H1 (cell line): ENCODE results near the gene CBL. TPM values are rescaled to one million over a fixed set of nuclear protein-coding genes. Genes with fewer than 3 reads are reported as not detected.
A peak's percentile ranks its signal among the peaks of the same experiment; 100 is the strongest.

ENCODE experiments used
- CTCF ChIA-PET: fragments of 300-600 bp; sonication (Branson Sonifier 250); formaldehyde crosslinking; loops from one replicate; lab custom pipeline; 2021; ENCODE audit not compliant: partially characterized antibody; lab: Charles Lee
- POLR2A ChIA-PET: fragments of 300-600 bp; sonication (Branson Sonifier 250); formaldehyde crosslinking; loops from one replicate; lab custom pipeline; 2021; ENCODE audit warnings: inconsistent platforms; ENCODE audit not compliant: partially characterized antibody; lab: Charles Lee
- DNase-seq, 2 experiments: peaks; one replicate each; pipeline versions ENCODE4 v3.0.0 to v3.0.0-alpha.2; 2010 to 2022; ENCODE audit warnings: low spot score in 2 of 2, low read depth in 1 of 2, mixed read lengths in 1 of 2
- FAIRE-seq: peaks from 2 replicates; lab custom pipeline; 2011; peaks lifted over from hg19 to GRCh38; lab: Jason Lieb, UNC
- H2AFZ ChIP-seq: 2 replicates; pipeline ENCODE4 v1.8.1; 2012; ENCODE audit warnings: low read length, inconsistent platforms
- H2AK5ac ChIP-seq: 2 replicates; pipeline ENCODE4 v1.6.1; 2013; ENCODE audit warnings: low read depth, low read length
- H2BK120ac ChIP-seq: replicated peaks from 2 replicates; pipeline ENCODE3; 2013; ENCODE audit warnings: low read depth, low read length, inconsistent platforms
- H2BK12ac ChIP-seq: 2 replicates; pipeline ENCODE4 v1.6.1; 2013; ENCODE audit warnings: low read depth, low read length
- H2BK15ac ChIP-seq: 2 replicates; pipeline ENCODE4 v1.6.1; 2013; ENCODE audit warnings: low read length
- H2BK20ac ChIP-seq: 2 replicates; pipeline ENCODE4 v1.6.1; 2013; ENCODE audit warnings: low read length
- H2BK5ac ChIP-seq: 2 replicates; pipeline ENCODE4 v1.6.1; 2013; ENCODE audit warnings: low read depth, low read length
- H3K14ac ChIP-seq: 2 replicates; pipeline ENCODE4 v1.6.1; 2013; ENCODE audit warnings: inconsistent platforms; ENCODE audit not compliant: insufficient read length
- H3K18ac ChIP-seq: 2 replicates; pipeline ENCODE4 v1.6.1; 2013; ENCODE audit warnings: low read length; ENCODE audit errors: extremely low read depth
- H3K23ac ChIP-seq: 2 replicates; pipeline ENCODE4 v1.6.1; 2013; ENCODE audit warnings: inconsistent platforms; ENCODE audit not compliant: insufficient read length
- H3K23me2 ChIP-seq: 2 replicates; pipeline ENCODE4 v1.6.1; 2013; ENCODE audit warnings: low read depth, low read length
- H3K27ac ChIP-seq: 2 replicates; pipeline ENCODE4 v1.6.1; 2011; ENCODE audit warnings: low read depth, low read length, inconsistent platforms
- H3K27me3 ChIP-seq, 4 experiments: replicated peaks in 1 of 4; 1 replicate in 1 of 4; 2 replicates in 3 of 4; pipeline versions ENCODE4 v1.6.1 to v1.8.1; 2011 to 2013; ENCODE audit warnings: low read length in 3 of 4, mild to moderate bottlenecking in 3 of 4, inconsistent platforms in 2 of 4, mixed read lengths in 2 of 4, moderate library complexity in 1 of 4; ENCODE audit not compliant: control insufficient read depth in 3 of 4, insufficient read depth in 3 of 4; ENCODE audit errors: extremely low read depth in 1 of 4
- H3K36me3 ChIP-seq, 4 experiments: 2 replicates each; pipeline versions ENCODE4 v1.6.1 to v1.8.1; 2011 to 2013; ENCODE audit warnings: mild to moderate bottlenecking in 4 of 4, low read length in 3 of 4, moderate library complexity in 2 of 4, control low read depth in 1 of 4, inconsistent platforms in 1 of 4; ENCODE audit not compliant: insufficient read depth in 4 of 4, control insufficient read depth in 2 of 4
- H3K4ac ChIP-seq: replicated peaks from 2 replicates; pipeline ENCODE3; 2013; ENCODE audit warnings: low read length, low read depth, mixed read lengths, inconsistent platforms; ENCODE audit not compliant: insufficient read length
- H3K4me1 ChIP-seq, 4 experiments: replicated peaks in 1 of 4; 1 replicate in 1 of 4; 2 replicates in 3 of 4; pipeline versions ENCODE4 v1.6.1 to v1.8.1; 2011 to 2013; ENCODE audit warnings: low read length in 3 of 4, inconsistent platforms in 2 of 4, mixed read lengths in 1 of 4; ENCODE audit not compliant: insufficient read depth in 4 of 4, control insufficient read depth in 3 of 4
- H3K4me2 ChIP-seq, 2 experiments: 2 replicates each; pipeline versions ENCODE4 v1.6.1 to v1.8.1; 2011 to 2013; ENCODE audit warnings: low read depth in 2 of 2, low read length in 2 of 2, control low read depth in 1 of 2, inconsistent platforms in 1 of 2, mild to moderate bottlenecking in 1 of 2; ENCODE audit not compliant: insufficient read depth in 1 of 2
- H3K4me3 ChIP-seq, 4 experiments: fragments of 200-600, 300-600 bp in 1 of 4; sonication (generic), shearing (Covaris generic), sonication (Bioruptor Twin) in 1 of 4; 2 replicates each; pipeline versions ENCODE4 v1.5.1 to v1.8.1; 2011 to 2016; ENCODE audit warnings: low read length in 4 of 4, low read depth in 3 of 4, control low read depth in 2 of 4, inconsistent platforms in 2 of 4, mild to moderate bottlenecking in 2 of 4, mixed read lengths in 1 of 4, moderate library complexity in 1 of 4; ENCODE audit not compliant: insufficient read depth in 2 of 4; ENCODE audit errors: extremely low read depth in 1 of 4
- H3K56ac ChIP-seq: replicated peaks from 2 replicates; pipeline ENCODE3; 2013; ENCODE audit warnings: low read depth, mild to moderate bottlenecking, mixed read lengths, low read length, inconsistent platforms; ENCODE audit not compliant: insufficient read length
- H3K79me1 ChIP-seq: 2 replicates; pipeline ENCODE4 v1.6.1; 2013; ENCODE audit warnings: low read depth, low read length, control low read depth
- H3K79me2 ChIP-seq, 2 experiments: 2 replicates each; pipeline versions ENCODE4 v1.6.1 to v1.8.1; 2012 to 2013; ENCODE audit warnings: low read length in 2 of 2, mild to moderate bottlenecking in 2 of 2, inconsistent platforms in 1 of 2; ENCODE audit not compliant: insufficient read depth in 2 of 2, control insufficient read depth in 1 of 2
- H3K9ac ChIP-seq, 4 experiments: replicated peaks in 1 of 4; 1 replicate in 1 of 4; 2 replicates in 3 of 4; pipeline versions ENCODE4 v1.6.1 to v1.8.1; 2011 to 2013; ENCODE audit warnings: low read depth in 3 of 4, low read length in 3 of 4, control low read depth in 2 of 4, mild to moderate bottlenecking in 2 of 4, moderate library complexity in 2 of 4, inconsistent platforms in 1 of 4; ENCODE audit errors: extremely low read depth in 1 of 4
- H3K9me3 ChIP-seq, 2 experiments: 2 replicates each; pipeline versions ENCODE4 v1.6.1 to v1.8.1; 2012 to 2013; ENCODE audit warnings: mild to moderate bottlenecking in 2 of 2, moderate library complexity in 2 of 2, control low read depth in 1 of 2, inconsistent platforms in 1 of 2, low read depth in 1 of 2, low read length in 1 of 2, mixed read lengths in 1 of 2; ENCODE audit not compliant: insufficient read depth in 2 of 2
- H4K20me1 ChIP-seq, 2 experiments: replicated peaks in 1 of 2; 2 replicates each; pipeline versions ENCODE3 to v1.8.1; 2011 to 2013; ENCODE audit warnings: inconsistent platforms in 2 of 2, low read length in 2 of 2, mild to moderate bottlenecking in 1 of 2; ENCODE audit not compliant: insufficient read depth in 2 of 2, control insufficient read depth in 1 of 2
- H4K5ac ChIP-seq: 2 replicates; pipeline ENCODE4 v1.6.1; 2013; ENCODE audit warnings: low read length, low read depth, mixed read lengths, inconsistent platforms; ENCODE audit not compliant: insufficient read length
- H4K8ac ChIP-seq: 2 replicates; pipeline ENCODE4 v1.8.0; 2013; ENCODE audit warnings: mild to moderate bottlenecking, moderate library complexity, low read length, inconsistent platforms; ENCODE audit not compliant: insufficient read depth; ENCODE audit errors: extremely low read depth
- H4K91ac ChIP-seq: replicated peaks from 2 replicates; pipeline ENCODE3; 2013; ENCODE audit warnings: low read length, mixed read lengths, inconsistent platforms; ENCODE audit not compliant: insufficient read length
- CEBPB ChIP-seq: IDR thresholded peaks from 2 replicates; pipeline ENCODE4 v1.6.1; 2012; ENCODE audit warnings: low read depth, low read length
- EP300 ChIP-seq, 2 experiments: IDR thresholded peaks; 1 replicate in 1 of 2; 2 replicates in 1 of 2; pipeline ENCODE4 v1.6.1; 2011 to 2012; ENCODE audit warnings: low read depth in 2 of 2, low read length in 2 of 2, mild to moderate bottlenecking in 2 of 2, borderline replicate concordance in 1 of 2, inconsistent platforms in 1 of 2, moderate library complexity in 1 of 2
- RAD21 ChIP-seq, 2 experiments: IDR thresholded peaks in 1 of 2; conservative IDR thresholded peaks in 1 of 2; 2 replicates each; pipeline ENCODE4 v1.6.1; 2011; ENCODE audit warnings: low read depth in 2 of 2, low read length in 2 of 2, improper control_type of control experiment in 1 of 2, inconsistent platforms in 1 of 2, mild to moderate bottlenecking in 1 of 2, moderate library complexity in 1 of 2
- SIRT6 ChIP-seq: IDR thresholded peaks from one replicate; pipeline ENCODE4 v1.7.1; 2012; ENCODE audit warnings: low read length, inconsistent platforms
- TAF7 ChIP-seq: optimal IDR thresholded peaks from 2 replicates; pipeline ENCODE3; 2011; ENCODE audit warnings: low read depth, mild to moderate bottlenecking, inconsistent platforms, low read length, moderate library complexity, borderline replicate concordance
- TCF12 ChIP-seq: IDR thresholded peaks from 2 replicates; pipeline ENCODE4 v1.6.1; 2011; ENCODE audit warnings: low read depth, mild to moderate bottlenecking, low read length
- WGBS, 2 experiments: shearing (Covaris generic) in 1 of 2; methylation state at CpG; one replicate each; pipeline versions ENCODE4 v1.1.6 to v1.1.7; 2013 to 2015; ENCODE audit warnings: low lambda C conversion rate in 2 of 2, mixed read lengths in 2 of 2, inconsistent platforms in 1 of 2, low coverage in 1 of 2, missing lambda C conversion rate in 1 of 2; ENCODE audit not compliant: insufficient replicate concordance in 2 of 2, insufficient coverage in 1 of 2, insufficient read length in 1 of 2; ENCODE audit errors: extremely low coverage in 1 of 2, missing lambda C conversion rate in 1 of 2; 5-methylcytosine and 5-hydroxymethylcytosine counted together
- long read RNA-seq, 2 experiments: library from RNA in 1 of 2; library from capped mRNA in 1 of 2; stranded (forward); transcript quantifications; one replicate each; pipeline ENCODE4 v2.0.0, GENCODE V29; 2021; ENCODE audit warnings: inconsistent platforms in 1 of 2
- polyA minus RNA-seq, 3 experiments: library from RNA; depleted of rRNA, polyadenylated mRNA; stranded (reverse); fragments of >200 nt; gene quantifications; 1 replicate in 2 of 3; 2 replicates in 1 of 3; pipeline ENCODE4 v1.2.3, GENCODE V29; 2011
- polyA plus RNA-seq, 7 experiments: library from polyadenylated mRNA; depleted of rRNA in 3 of 7; stranded (reverse) in 5 of 7; unstranded in 2 of 7; fragments of >200 nt in 5 of 7; fragments of 200-250 nt in 2 of 7; gene quantifications; 1 replicate in 5 of 7; 2 replicates in 1 of 7; 4 replicates in 1 of 7; pipeline versions ENCODE4 v1.2.1 to v1.2.3, GENCODE V29; 2011 to 2013; ENCODE audit warnings: missing spikeins in 2 of 7, mixed read lengths in 2 of 7
- total RNA-seq: library from RNA; stranded (reverse); fragmentation: NEBNext Ultra II Directional; extraction: Animal tissue kit (Norgen Biotek cat#: 25700); gene quantifications from 2 replicates; pipeline ENCODE4 v1.2.1, GENCODE V29; 2021

Gene CBL
- total RNA-seq: 57.6 and 57.8 TPM in 2 replicates
- polyA plus RNA-seq (2011; rRNA removed): 22.3 and 23.1 TPM in 2 replicates
- 20.2 TPM for polyA plus RNA-seq (2011; cell fraction: cytosol; rRNA removed)
- polyA plus RNA-seq (2011; cell fraction: nucleus; rRNA removed): 20.2 TPM
- polyA plus RNA-seq (2012, experiment 1 of 2): 16.4 to 25.4 TPM (median 21.1 TPM) in 4 replicates
- polyA plus RNA-seq (2012, experiment 2 of 2): 2.4 TPM
- polyA plus RNA-seq (2013, experiment 1 of 2): 17.2 TPM
- polyA plus RNA-seq (2013, experiment 2 of 2): 16.4 TPM
- polyA minus RNA-seq (2011; rRNA and poly(A)+ RNA removed): 39.5 and 40.1 TPM in 2 replicates
- 23.2 TPM for polyA minus RNA-seq (2011; cell fraction: cytosol; rRNA and poly(A)+ RNA removed)
- polyA minus RNA-seq (2011; cell fraction: nucleus; rRNA and poly(A)+ RNA removed): 26.6 TPM
- long read RNA-seq, experiment 1, partial matches to known transcripts: 1 of 30 reads
- long read RNA-seq, experiment 1, other reads (novel, unspliced or antisense): 29 of 30 reads
- long read RNA-seq, experiment 2, partial matches to known transcripts: 0 of 1 reads
- long read RNA-seq, experiment 2, other reads (novel, unspliced or antisense): 1 of 1 reads

- H2AFZ ChIP-seq: peak within 1 kb of the TSS; percentile 86
- H3K14ac ChIP-seq: peak within 1 kb of the TSS; percentile 99
- H3K4me1 ChIP-seq: peaks cover 4 to 10% (median 6%) of the 10 kb centered on the region in 4 experiments; a peak in 6 of 7 replicates
- no peak within 1 kb of the TSS for H3K23ac ChIP-seq
- H3K27ac ChIP-seq: peak within 1 kb of the TSS; percentile 89; the same call in 1 of the 2 replicates
- FAIRE-seq: no peak
- H4K20me1 ChIP-seq: peaks cover 5 to 9% of the 10 kb centered on the region in 2 experiments
- peak within 1 kb of the TSS; percentile 75 to 96 for H3K4me2 ChIP-seq
- H2BK5ac ChIP-seq: peak within 1 kb of the TSS; percentile 95
- H3K23me2 ChIP-seq: peaks cover 9% of the 10 kb centered on the region
- peaks cover 20 to 41% of the 10 kb centered on the region in 2 experiments for H3K79me2 ChIP-seq
- peak within 1 kb of the TSS; percentile 73 for H3K56ac ChIP-seq
- ChIA-PET CTCF (interaction anchor here (0.7 to 20.1 kb wide), 19 partner anchors 10 to 132 kb away, joined by 3 to 367 read pairs (median 3); partner anchors contain the start of gene ABCG4), POLR2A (interaction anchor here (0.6 to 2.5 kb wide), 15 partner anchors 10 to 117 kb away, joined by 3 to 13 read pairs (median 4); partner anchors contain the start of gene HINFP)
- no peak within 1 kb of the TSS for H2BK20ac ChIP-seq
- peak within 1 kb of the TSS; percentile 72 for H3K4ac ChIP-seq
- peak within 1 kb of the TSS; percentile 39; the same call in 1 of the 2 replicates for H2AK5ac ChIP-seq
- peak within 1 kb of the TSS; percentile 92 to 100 (median 94) for H3K4me3 ChIP-seq
- no peaks in the 10 kb centered on the region for H3K36me3 ChIP-seq
- 20% methylated on average over 8 of the region's 88 CpGs; no CpG with 5 or more reads in 1 of the 2 experiments for WGBS, 2 experiments
- H3K27me3 ChIP-seq: no peaks in the 10 kb centered on the region
- H2BK15ac ChIP-seq: 0 out of 2 replicates have a peak within 1 kb of the TSS, but pooled peaks have one; percentile 8
- 0 out of 2 replicates have a peak within 1 kb of the TSS, but pooled peaks have one; percentile 39 for H2BK12ac ChIP-seq
- peak within 1 kb of the TSS; percentile 97 for H3K18ac ChIP-seq
- H4K5ac ChIP-seq: peak within 1 kb of the TSS; percentile 90
- H3K79me1 ChIP-seq: 0 out of 2 replicates have a peak, but pooled peaks cover 3% of the 10 kb centered on the region
- H2BK120ac ChIP-seq: no peak within 1 kb of the TSS
- peak within 1 kb of the TSS; percentile 70 to 85 (median 80) for H3K9ac ChIP-seq
- no peaks in the 10 kb centered on the region for H3K9me3 ChIP-seq
- peak within 1 kb of the TSS; percentile 90; the same call in 1 of the 2 replicates for H4K8ac ChIP-seq
- H4K91ac ChIP-seq: peak within 1 kb of the TSS; percentile 94
- peak; percentile 75 to 99 for DNase-seq
- peak in 1 of 2 experiments; percentile 36; a peak in 1 of 3 replicates for TF ChIP-seq EP300 (IDR thresholded peaks at IDR 0.05; ENCODE audit: borderline replicate concordance in 1 of 2, low read depth in 2 of 2, low read length in 2 of 2)
- no peak for TF ChIP-seq SIRT6
- TF ChIP-seq TCF12: no peak
- peak; percentile 29 for TF ChIP-seq TAF7
- TF ChIP-seq RAD21 (IDR thresholded peaks at IDR 0.05 in 1 of 2, conservative IDR thresholded peaks at IDR 0.05 in 1 of 2; ENCODE audit: low read depth in 2 of 2, low read length in 2 of 2): peak; percentile 4 to 41; a peak in 3 of 4 replicates
- TF ChIP-seq CEBPB: no peak
Measured at GRCh38 chr11:119205574-119206510, at the start of gene CBL. Gene CBL (plus strand): TSS chr11:119206339. CDS start chr11:119206418, 79 bp downstream.
